NCI-H526 treated with DMSO at 0.1 percent for 48 hours (cell line): Measurements from ENCODE around the gene DSC1.
"Not testable (repeated sequence)": the region's sequence is repeated elsewhere in the genome, so short reads cannot be mapped to it uniquely, and the experiment has no call there.

ENCODE experiments used
- DNase-seq: peaks from one replicate; lab custom pipeline; 2025; lab: John Stamatoyannopoulos, UW

DSC1 gene

GRCh38 chr18:31171144-31171839 lies 8.6 kb upstream of the DSC1 start:
- DNase-seq: no peak

- DNase-seq: no peak
These were observed 7.7 kb upstream of the DSC1 start for GRCh38 chr18:31170335-31170734.

GRCh38 chr18:31162419-31162793 lies 250 bp downstream of the DSC1 start:
- no peak for DNase-seq

GRCh38 chr18:31161757-31162418 lies 768 bp downstream of the DSC1 start:
- DNase-seq: no peak

- DNase-seq: no peak
These were observed 5.6 kb downstream of the DSC1 start for GRCh38 chr18:31156821-31157763.

- no peak for DNase-seq
These were observed 7.2 kb downstream of the DSC1 start for GRCh38 chr18:31155498-31155897.

- no peak for DNase-seq
These were observed 8.5 kb downstream of the DSC1 start for GRCh38 chr18:31154181-31154580.

- no peak for DNase-seq
These were observed 13.3 kb downstream of the DSC1 start for GRCh38 chr18:31149351-31149750.

GRCh38 chr18:31148600-31148999 lies 14.1 kb downstream of the DSC1 start:
- DNase-seq: no peak

GRCh38 chr18:31146809-31147208 lies 15.8 kb downstream of the DSC1 start:
- no peak for DNase-seq

- DNase-seq: no peak
These were observed 19.6 kb downstream of the DSC1 start for GRCh38 chr18:31143025-31143424.

- DNase-seq: no peak
These were observed 23.9 kb downstream of the DSC1 start for GRCh38 chr18:31138709-31139108.

- DNase-seq: no peak
These were observed 27.6 kb downstream of the DSC1 start for GRCh38 chr18:31134988-31135529.

- DNase-seq: no peak
These were observed 33.1 kb downstream of the DSC1 start for GRCh38 chr18:31129398-31130115.

GRCh38 chr18:31125878-31126277 lies 36.8 kb downstream of the DSC1 start:
- DNase-seq: no peak

GRCh38 chr18:31123125-31123524 lies 39.5 kb downstream of the DSC1 start:
- not testable (repeated sequence) for DNase-seq

GRCh38 chr18:31120594-31120993 lies 42.1 kb downstream of the DSC1 start:
- no peak for DNase-seq

- no peak for DNase-seq
These were observed 45.6 kb downstream of the DSC1 start for GRCh38 chr18:31116853-31117595.

- DNase-seq: no peak
These were observed 49.9 kb downstream of the DSC1 start for GRCh38 chr18:31112804-31113203.

- DNase-seq: no peak
These were observed 56.9 kb downstream of the DSC1 start for GRCh38 chr18:31105733-31106132.

- no peak for DNase-seq
These were observed 58.2 kb downstream of the DSC1 start for GRCh38 chr18:31104444-31104843.
